Stimulated activated CD4-positive, alpha-beta T cell treated with anti-CD3 and anti-CD28 coated beads, Interleukin-4, amount 100 ng/mL, for 4 hours (primary cell): ENCODE results near the gene RIMS4.

Source experiments
- DNase-seq, 2 experiments: peaks; one replicate each; pipeline ENCODE4 v3.0.0-alpha.2; 2020

Gene RIMS4

GRCh38 chr20:44810391-44811149 lies at the start of gene RIMS4:
TSS of gene RIMS4 (minus strand) at chr20:44810546. CDS start at chr20:44810271, 275 bp downstream.
- DNase-seq = no peak

- no peak for DNase-seq
Measured at GRCh38 chr20:44858606-44859360, 48.4 kb upstream of the RIMS4 start.

GRCh38 chr20:44856856-44857448 lies 46.6 kb upstream of the RIMS4 start:
- DNase-seq = no peak

DNA sequence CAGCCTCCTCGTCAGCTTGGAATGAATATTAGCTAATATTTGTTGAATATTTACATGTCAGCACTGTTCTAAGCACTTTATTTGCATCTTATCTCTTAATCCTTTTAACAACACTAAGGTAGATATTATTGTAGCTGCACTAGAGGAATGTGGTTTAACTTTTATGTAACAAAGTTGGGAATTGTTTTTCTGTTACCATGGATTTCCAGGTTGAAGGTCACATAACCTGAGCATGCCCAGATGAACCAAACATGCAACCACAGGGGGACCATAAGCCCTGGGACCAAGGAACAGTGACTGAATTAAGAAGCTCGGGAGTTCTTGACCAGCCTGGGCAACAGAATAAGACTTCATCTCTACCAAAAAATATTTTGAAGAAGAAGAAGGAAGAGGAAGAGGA lies 46.1 kb upstream of the RIMS4 start:
- DNase-seq = no peak

GRCh38 chr20:44851545-44851944 lies 41.2 kb upstream of the RIMS4 start:
- no peak for DNase-seq

DNA sequence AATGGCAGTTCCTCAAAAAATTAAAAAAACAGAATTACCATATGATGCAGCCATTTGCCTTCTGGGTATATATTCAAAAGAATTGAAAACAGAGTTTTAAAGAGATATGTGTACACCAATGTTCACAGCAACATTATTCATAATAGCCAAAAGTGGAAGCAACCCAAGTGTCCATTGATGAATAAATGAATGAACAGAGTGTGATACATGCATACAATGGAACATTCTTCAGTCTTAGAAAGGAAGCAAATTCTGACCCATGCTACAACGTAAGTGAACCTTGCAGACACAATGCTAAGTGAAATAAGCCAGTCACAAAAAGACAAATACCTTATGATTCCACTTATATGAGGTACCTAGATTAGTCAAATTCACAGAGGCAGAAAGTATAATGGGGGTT lies 40.5 kb upstream of the RIMS4 start:
- DNase-seq = no peak

DNA sequence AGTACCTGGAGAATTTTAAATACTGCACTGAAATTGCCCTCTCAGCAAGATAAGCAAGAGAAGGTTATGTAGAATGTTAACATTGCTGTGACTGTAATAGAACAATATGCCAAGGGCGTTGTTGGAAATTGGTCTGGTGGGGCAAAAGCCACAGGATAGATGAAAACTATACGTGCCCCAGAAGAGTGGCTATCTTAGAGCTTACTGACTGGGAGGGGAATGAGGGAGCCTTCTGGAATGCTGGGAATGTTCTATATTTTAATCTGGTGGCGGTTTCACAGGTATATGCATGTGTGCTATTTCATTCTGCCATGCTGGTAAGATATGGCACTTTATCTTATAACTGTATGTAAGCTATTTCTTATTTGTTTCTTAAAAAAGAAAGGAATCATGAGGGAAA lies 39.9 kb upstream of the RIMS4 start:
- no peak for DNase-seq

DNA sequence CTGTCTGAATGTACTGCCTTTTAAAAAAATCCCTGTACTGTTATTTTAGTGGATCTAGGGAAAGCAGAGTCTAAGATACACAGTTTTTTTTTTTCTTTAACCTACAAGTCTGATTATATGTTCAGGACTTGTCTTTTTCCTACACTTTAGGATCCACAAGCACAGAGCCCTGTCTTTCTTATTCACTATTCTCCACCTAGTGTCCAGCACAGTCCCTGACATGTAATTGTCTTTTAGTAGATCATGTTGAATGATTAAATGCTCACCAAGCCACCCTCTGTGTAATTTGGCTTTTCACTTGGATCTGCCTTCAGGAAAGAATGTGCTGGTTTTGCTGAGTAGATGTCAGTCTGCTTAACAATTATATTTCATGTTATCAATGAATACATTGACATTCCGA lies 39.4 kb upstream of the RIMS4 start:
- no peak for DNase-seq

DNA sequence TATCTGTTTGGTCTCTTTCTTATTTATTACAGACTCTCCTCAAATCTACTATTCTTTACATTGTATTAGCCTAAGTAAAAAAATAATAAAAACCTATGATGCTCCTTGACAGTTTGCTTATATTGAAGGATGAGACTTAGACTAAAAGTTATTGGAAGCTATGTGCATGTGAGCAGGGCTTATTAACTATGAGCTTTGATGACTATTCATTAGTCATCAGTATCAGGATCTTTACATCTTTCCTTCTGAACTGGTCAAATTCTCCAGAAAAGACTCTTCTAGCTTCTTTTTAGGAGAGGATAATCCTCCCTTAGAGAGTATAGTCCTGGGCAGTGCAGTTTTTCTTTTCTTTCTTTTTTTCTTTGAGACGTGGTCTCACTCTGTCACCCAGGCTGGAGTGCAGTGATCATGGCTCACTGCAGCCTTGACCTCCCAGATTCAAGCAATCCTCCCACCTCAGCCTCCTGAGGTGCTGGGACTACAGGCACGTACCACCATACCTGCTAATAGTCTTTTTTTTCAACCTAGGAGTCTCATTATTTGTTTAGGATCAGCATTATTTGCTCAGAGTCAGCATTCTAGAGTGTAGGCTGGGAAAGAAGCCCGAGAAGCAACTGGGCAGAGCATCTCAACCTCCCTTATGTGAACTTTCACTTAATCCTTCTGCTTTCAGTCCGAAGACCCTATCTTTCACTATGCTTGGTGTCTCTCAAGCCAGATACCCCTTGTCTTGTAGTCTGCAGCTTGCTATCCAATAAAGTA lies 38.1 kb upstream of the RIMS4 start:
- DNase-seq = no peak

DNA sequence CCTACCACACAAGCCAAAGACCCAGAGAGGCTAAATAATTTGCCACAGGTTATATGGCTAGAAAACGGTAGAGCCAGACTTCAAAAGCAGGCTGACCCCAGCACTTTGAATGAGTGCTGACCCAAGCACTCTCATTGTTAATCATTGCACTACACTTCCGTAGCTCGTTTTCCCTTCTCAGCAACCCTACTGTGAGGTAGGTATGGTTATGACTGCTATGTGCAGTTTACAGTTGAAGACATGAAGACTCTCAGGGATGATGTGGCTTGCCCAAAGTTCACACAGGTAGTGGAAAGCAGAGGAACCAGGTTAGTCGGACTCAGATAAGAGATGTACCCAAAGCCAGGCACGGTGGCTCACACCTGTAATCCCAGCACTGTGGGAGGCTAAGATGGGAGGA lies 33.5 kb upstream of the RIMS4 start:
- no peak for DNase-seq

GRCh38 chr20:44841955-44842354 lies 31.6 kb upstream of the RIMS4 start:
- no peak for DNase-seq

DNA sequence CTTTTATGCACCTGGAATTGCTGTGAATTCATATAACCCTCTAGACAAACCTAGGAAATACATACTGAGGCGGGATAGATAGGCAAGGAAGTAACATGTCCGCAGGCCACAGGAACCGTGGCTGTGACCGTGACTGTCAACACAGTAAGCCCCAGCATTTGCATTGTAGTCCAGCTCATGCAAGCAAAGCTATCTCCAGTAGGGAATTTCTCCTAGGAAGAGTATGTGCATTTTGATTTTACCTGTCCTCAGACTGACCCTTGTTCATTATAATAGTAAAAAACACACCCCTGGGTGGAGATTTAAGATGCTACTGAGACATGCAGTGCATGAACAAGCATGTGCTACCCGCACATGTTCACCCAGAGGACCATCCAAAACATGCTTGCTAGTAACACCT lies 30.5 kb upstream of the RIMS4 start:
- DNase-seq = no peak

- no peak for DNase-seq
Measured at GRCh38 chr20:44839481-44839880, 29.1 kb upstream of the RIMS4 start.

- DNase-seq = no peak
Measured at GRCh38 chr20:44838521-44838920, 28.2 kb upstream of the RIMS4 start.

- no peak for DNase-seq
Measured at GRCh38 chr20:44837946-44838345, 27.6 kb upstream of the RIMS4 start.

DNA sequence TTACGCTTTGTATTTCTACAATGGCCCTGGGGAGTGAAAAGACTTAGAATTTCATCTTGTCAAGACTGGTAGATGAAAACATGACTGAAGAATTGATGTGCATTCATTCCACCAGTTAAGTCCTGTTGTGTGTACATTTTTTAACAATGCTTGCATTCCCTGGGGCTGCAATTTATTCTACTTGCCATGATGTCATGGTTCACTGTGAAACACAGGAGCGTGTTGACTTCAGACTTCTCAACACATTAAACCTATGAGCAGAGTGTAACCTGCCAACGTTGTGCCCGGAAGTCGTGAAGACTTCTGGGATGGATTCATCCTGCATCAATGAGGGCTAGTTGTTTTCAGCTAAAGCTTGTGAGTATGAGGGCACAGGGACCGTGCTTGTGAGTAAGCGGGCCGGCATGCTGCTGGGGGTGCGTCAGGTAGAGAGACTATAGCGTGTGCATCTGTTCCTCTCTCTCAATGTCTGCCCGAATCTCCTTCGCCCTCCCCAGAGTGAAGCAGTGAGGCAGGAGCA lies 26.3 kb upstream of the RIMS4 start:
- no peak for DNase-seq

DNA sequence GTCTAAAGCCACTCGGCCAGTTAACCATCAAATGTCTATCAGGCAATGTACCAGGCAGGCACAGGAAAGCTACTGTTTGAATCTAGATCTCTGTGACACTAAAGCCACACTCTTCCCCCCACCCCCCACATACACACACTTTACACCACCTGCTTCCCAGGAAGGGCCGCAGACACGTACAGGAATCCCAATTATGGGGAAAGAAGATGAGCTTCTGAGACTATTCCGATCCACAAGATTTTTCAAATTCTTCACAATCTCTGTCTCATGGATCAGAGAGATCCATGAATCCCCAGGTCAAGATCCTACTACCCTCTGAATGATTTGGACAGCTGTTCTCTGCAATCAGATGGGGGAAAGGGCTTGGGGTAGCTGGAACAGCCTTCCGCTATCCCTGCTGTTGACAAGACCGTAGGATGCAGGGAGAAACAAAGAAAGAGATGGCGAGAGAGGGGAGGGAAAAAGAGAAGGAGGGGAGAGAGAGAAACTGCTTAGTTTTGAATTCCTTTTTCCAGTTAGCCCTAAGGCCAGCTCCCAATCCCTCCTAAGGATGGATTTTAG lies 25.4 kb upstream of the RIMS4 start:
- no peak for DNase-seq

GRCh38 chr20:44835116-44835515 lies 24.8 kb upstream of the RIMS4 start:
- DNase-seq = no peak

- DNase-seq = no peak
Measured at GRCh38 chr20:44834693-44835092, 24.3 kb upstream of the RIMS4 start.

DNA sequence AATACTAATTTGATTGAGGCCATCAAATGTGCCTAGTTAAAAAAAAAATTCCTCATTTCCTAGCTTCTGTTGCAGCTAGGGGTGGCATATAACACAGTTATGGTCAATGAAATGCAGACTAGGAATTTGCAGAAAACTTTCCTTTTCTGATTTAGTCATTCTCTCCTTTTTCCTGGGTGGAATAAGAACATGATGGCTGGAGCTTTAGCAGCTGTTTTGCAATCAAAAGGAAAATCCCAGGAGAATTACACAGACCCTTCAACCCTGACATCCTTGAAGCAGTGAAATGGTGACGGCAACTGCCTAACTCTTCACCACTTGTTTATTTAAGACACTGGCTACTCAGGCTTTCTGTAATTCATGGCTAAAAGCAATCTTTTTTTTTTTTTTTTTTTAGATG lies 23.1 kb upstream of the RIMS4 start:
- DNase-seq = no peak

DNA sequence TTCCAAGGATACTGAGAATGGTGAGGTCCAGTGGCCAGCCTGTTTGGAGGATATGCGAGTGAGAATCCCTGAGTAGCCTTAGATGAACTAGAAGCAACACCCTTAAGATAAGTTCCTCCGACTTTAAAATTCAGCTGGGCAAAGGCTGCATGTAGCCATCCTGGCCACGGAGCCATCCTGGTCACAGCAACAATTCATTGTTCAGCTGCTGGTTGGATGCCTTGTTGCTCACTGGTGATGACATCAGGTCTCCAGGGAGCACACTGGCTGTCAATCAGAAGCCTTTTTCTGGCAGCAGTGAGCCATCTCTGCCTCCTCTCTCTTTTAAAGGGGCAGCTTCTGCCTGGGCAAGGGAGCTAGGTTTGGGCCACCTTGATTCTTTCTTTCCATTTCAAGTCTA lies 22.4 kb upstream of the RIMS4 start:
- DNase-seq = no peak

GRCh38 chr20:44830995-44831394 lies 20.6 kb upstream of the RIMS4 start:
- DNase-seq = no peak

- no peak for DNase-seq
Measured at GRCh38 chr20:44830523-44830922, 20.2 kb upstream of the RIMS4 start.
